ENCODE measurements around the gene NOCT.
A peak's percentile ranks its signal among the peaks of the same experiment; 100 is the strongest.
"Not testable (repeated sequence)": the region's sequence is repeated elsewhere in the genome, so short reads cannot be mapped to it uniquely, and the experiment has no call there.

The NOCT gene

DNA sequence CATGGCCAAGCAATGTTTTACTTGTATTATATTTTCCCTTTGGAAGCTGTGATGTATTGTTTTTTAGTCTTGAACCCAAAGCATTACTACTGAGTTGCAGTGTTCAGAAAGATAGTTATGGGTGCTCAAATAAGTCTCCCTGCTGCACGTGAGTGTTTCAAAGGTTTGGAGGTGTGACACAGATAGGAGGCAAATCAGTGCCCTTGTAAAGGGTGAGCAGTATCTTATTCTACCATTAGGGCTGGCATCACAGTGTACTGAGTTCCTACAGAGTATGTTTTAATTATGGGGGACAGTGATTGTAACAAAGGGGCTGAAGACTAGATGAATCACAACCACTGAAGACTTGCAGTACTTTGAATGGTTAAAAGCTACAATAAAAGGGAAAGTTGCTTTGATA is 38.3 kb downstream of the NOCT start:
- no peak for DNase-seq

DNA sequence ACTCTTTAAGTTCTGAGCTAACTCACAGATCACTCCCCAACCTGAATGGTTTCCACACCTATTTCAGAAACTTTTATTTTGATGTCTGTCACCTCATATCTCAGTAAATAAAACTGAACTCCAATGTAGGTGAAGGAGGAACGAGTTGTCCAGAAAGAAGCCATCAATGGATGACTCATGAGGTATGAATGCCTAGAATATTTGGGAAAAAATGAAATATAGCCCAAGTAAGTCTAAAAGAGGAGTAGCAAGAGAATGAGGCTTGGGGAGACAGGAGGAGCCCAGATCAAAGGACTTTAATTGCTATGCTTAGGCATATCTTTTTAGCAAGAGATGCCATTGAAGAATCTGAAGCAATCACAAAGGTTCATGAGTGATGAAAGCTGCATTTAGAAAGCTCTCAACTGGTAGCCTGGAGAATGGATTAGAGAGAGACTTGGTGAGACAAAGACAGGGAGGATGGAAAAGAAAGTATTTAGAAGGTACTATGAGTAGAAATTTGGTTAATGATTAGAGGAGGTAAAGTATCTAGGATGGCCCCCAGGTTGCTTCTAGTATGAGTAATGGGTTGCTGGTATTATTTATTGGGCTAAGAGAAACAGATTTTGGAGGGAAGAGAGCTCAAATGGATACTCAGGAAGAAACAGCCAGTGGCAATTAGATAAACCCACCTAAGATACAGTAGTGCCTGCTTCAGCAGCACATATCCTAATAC is 39.4 kb downstream of the NOCT start:
- DNase-seq = no peak

DNA sequence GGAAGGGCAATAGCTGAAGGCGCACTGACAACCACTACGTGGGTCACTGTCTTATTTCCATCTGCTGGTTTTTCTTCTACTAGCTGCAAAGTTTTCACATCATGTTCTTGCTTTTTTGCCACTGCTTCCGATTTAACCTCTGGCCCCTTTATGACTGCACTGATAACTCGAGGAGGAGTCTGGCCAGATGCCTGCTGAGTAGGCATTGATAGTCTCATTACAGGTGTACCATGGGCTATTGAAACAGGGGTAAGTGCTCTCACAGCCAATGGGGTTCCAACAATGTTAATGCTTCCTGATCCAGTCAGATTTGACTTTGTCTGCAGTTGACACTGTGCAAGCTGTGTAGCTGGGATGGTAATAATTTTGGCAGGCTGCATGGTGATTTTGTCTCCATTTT is 43.4 kb downstream of the NOCT start:
- not testable (repeated sequence) for DNase-seq

DNA sequence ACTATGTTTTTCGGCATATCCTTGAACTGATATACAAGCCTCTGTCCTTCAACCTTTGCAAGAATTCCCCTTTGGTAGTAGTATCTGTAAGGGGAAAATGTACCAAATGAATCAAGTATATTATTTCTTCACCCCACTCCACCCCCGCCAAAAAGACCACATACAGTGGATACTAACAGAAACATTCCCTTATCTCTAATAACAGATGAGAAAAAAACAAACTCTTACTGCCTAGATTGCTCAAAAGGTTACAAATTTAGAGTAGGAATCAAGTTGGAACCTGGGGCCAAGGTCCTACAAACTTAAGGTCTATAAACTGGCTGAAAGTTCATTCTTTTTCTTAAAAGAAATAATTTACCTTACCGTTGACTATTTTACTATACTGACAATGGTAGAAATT is 45.0 kb downstream of the NOCT start:
- DNase-seq = no peak

DNA sequence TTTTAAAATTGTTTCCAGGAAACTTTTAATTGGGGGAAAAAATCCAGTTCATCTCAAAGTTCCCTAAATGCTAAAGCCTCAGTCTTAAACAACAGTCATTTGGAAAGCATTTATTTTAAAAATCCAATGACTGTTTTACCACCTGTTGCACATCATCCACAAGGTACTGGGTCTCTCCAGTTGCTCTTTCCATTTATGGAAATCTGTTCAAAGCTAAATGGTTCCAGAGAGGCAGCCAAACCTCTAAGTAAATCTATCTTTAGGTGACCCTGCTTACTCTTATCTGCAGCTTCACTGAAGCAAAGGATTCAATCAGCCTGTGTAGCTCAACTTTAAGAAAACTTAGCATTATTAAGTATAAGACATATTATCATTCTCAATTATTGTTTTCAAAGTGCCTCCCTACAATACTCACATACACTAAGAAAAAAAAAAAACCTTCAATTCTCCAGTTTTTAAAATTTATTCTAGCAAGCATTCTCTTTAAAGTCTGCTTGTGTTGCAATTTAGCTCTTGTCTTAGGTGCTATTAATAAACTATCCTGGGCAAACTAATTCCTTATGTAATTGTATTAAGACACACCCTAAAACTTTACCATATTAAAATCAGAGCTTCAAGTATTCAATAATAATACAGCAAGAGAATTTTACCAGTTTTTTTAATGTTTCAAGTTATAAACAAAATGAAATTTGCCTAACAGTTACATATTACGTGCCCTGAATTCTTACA is 60.6 kb downstream of the NOCT start:
- no peak for DNase-seq

DNA sequence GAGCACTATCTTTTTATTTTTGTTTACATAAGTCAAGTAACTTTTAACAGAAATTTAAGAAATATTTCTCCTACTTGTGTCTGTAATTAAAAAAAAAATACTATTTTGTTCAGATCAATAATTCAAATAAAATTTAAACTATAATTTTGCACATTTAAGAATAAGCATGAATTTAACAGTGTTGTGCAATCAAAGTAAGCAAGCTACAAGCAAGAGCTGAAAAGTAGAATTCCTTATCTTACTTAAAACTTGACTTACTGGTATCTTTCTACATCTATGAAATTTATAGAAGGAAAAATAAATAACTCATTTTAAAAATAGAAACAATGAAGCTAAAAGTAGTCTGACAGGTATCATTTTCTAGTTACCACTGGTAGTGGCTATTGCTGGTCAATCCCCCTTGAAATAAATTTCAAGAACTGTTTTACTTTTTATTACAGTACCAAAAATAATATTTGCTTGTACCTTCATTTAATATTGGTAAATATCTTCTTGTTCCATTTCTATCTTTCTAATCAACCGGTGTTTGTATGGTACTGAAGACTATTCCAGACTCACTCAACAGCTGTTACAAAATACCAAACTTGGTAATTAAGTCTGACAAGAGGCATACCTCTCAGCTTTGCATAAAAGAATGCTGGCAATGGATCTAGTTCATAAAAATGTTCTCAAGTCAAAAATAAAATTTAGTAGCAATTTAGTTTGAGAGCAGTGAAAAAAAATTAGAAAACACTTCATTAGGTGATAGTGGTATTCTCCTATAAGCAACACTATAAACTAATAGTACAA is 62.2 kb downstream of the NOCT start:
- no peak for DNase-seq

DNA sequence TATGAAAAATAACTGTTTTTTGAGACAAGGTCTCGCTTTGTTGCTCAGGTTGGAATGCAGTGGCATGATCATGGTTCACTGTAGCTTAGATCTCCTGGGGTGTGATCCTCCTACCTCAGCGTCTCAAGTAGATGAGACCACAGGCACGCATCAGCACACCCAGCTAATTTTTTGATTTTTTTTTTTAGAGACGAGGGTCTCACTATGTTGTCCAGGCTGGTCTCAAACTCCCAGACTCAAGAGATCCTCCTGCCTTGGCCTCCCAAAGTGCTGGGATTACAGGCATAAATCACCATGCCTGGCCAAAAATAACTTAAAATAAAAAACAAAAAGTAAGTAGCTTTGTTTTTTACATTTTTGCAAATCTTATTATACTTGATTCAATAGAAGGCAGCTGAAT is 63.3 kb downstream of the NOCT start:
- no peak for DNase-seq

DNA sequence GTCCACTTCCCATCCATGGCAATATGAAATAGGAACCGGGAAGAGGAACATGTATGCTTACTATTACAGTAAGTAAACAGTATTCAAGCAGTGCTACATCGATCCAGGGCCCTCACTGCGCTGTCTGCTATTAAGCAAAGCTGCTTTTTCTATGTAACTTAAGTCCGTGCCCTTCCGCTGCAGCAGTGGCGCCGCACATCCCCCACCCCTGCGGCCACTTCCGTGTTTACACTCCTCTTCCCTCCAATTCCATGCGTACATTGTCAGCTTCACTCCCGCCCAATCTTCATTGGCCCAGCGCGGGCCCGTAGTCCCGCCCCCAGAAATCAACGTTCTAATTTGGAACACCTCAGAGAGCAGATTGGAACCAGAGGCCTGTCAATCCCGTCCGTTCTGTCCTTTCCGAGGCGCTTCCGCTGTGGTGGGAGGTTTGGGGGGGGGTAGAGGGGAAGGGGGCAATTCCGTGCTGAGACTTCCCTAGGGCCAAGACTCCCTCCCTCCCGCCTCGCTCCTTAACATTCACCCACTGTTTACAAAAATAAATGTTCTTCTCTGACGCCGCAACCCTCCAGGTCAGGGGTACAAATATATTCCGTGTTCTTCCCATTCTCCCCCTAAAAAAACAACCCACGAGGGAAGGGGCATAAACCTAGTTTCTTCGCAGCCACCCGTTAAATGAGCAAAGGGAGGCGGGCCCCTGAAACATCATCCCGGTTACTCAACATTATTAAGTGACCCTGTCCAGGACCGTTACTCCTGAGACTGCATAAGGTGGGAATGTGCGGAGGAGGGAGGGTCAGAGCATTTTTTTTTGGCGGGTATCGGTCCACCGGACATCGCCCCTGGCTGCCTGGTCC is 67.4 kb downstream of the NOCT start:
- DNase-seq = peak; percentile 88

DNA sequence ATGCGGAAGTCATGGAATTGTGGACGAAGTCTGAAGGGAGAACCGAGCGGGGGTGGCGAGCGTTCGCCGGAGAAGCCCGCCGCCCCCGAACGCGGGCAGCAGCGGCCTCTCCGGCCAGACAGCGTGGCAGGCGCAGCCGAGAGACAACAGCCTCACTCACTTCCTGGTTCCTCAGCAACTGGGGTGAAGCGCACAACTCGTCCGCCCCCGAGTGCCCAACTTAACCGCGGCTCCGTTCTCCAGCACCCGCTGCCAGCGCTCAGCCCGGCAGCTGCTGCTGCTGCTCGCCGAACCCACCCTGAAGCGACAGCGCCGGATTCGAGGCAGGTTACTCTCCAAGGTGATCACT is 68.0 kb downstream of the NOCT start:
- peak; percentile 76 for DNase-seq

DNA sequence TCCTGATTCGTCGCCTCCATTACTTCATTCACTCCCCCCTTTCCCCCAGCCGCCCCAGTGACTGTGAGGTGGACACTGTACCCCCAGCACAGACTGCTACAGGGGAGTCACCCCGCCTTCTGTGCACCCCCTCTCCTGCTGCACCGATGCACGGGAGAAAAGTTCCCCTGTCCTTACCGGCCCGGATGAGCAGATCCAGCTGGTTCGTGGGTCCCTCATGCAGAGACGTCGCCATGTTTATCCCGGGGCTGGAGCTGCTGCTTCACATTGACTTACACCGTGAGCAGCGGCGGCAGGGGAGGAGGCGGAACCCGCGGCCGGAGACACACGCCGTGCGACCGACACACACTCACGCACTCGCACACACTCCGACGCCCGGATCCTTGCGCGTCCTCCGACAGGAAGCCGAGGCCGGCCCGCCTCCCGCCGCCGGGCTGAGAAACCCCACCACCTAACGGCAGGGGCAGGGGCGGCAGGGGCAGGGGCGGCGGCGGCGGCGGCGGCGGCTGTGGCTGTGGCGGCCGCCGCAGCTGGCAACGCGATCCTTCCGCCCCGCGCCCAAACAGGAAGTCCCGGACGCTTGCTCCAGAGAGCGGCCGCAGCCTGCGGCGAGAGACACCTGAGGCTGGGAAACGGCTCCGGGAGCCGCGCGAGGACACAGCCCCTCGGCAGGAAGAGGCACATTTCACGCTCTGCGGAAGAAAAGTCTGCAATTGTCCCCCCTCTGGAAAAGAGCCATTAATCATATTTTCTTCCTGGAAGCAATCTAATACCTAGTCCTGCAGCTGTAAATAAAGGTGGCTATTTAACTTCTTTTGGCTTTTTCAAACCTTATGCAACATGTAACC is 68.6 kb downstream of the NOCT start:
- peak; percentile 81 for DNase-seq

DNA sequence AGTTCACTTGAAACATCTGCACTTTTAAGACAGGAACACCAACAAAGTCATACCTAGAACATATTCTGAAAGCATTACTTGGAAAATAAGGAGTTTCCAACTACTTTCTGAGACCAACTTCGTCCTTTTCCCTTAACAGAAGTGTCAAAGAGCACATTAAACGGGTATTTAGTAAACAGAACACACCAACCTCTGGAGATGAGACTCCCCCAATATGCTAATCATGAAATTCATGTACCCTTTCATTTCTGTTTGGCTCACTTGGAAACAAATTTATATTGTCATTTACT is 69.2 kb downstream of the NOCT start:
- no peak for DNase-seq

DNA sequence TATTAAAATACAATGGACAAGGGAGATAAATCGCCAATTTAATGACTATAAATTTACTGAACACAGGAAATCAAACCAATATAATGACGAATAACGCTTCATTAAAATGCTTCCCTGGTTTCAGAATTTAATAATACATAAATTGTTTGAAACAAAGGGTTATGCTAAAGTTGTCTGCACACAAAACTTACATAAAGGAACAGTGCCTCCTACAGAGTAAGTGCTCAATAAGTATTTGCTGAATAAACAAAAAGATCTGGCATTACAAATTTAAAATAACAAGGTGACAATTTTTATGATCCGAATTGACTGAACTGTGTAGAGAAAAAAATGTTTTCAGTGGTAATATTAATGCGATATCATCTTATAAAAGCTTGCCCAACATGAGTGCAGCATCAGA is 69.6 kb downstream of the NOCT start:
- no peak for DNase-seq

DNA sequence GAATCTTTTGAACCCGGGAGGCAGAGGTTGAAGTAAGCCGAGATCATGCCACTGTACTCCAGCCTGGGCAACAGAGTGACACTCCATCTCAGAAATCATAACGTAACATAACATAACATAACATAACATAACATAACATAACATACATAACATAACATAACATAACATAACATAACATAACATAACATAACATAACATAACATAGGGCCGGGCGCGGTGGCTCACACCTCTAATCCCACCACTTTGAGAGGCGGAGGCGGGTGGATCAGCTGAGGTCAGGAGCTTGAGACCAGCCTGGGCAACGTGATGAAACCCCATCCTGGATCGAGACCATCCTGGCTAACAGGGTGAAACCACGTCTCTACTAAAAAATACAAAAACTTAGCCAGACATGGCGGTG is 76.7 kb downstream of the NOCT start:
- no peak for DNase-seq

Measured in activated T-cell treated with anti-CD3 and anti-CD28 coated beads, Interleukin-2, amount 50 U/mL, for 1 hour (primary cell).